NCI-H2196 (cell line): ENCODE data around the gene GP5.

Source experiments
- DNase-seq: peaks from one replicate; lab custom pipeline; 2025; ENCODE audit not compliant: unreplicated experiment; lab: John Stamatoyannopoulos, UW

Gene GP5

DNA sequence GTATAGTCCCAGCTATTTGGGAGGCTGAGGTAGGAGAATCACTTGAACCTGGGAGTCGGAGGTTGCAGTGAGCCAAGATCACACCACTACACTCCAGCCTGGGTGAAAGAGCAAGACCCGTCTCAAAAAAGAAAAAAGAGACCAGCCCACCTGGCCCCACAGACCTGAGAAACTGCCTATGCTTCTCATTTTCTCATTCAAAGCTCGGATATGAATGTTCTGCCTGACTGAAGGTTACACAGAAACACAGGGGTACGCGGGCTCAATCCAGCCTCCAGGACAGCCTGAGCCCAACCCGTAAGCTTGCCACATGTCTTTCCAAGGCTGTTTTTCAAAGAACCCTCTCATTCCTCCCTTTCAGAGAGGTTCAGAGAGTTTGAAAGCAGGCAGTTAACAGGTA is 19.8 kb downstream of the GP5 start:
- no peak for DNase-seq

DNA sequence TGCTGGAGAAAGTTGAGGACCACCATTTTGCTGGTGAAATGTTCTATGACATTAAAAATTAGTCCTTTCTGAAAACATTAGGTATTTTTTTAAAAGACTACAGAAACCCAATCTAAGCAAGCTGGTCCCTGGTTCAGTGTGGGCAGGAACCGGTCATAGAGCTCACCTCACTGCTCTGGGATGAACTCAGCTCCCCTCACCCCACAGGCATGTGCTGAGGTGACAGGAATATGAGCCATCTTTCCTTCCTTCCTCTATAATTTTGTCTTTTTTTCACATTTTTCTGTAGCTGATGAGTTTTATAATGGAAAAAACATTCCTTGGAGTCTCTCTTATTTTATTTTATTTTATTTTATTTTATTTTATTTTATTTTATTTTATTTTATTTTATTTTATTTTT is 21.4 kb downstream of the GP5 start:
- no peak for DNase-seq

DNA sequence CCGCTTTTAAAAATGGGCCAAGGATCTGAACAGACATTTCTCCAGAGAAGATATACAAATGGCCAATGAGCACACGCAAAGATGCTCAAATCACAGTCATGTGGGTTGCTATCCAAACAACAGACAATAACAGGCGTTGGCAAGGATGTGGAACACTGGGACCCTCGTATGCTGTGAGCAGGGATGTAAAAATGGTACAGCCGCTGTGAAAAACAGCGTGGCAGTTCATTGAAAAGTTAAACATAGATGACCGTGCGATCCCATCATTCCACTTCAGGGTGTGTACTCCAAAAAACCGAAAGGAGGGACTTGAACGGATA is 22.9 kb downstream of the GP5 start:
- no peak for DNase-seq

DNA sequence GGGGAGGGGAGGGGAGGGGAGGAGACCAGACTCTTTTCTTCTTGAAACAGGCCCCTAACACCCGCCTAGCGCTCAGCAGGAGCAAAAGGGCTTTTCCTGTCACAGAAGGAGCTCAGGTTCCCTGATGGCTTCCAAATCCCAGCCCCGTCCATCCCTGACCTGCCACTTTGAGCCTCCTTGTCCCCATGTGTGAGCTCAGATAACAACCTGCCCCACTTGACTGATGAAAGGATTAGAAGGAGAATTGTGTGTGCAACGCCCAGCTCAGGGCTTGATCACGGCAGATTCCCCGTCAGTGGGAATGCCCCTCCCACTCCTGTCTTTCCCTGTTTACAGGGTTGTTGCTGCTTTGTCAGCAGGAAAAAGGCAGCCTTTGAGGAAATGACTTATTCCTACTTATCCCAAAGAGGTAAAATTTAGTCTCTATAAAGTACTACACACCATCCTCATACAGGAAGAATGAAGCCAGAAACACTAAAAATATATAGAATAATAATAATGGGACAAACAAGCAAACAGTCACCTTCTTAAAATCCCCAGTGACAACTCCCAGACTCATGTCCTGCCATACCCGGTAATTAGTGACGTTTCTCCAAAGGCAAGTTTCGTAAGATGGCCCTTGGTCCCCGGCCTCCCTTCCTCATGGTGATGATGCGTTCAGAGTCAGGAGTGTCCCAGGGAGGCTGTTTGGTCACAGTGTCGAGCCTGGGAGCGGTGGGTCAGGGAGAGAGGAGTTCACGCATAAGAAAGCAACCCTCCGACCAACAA is 23.4 kb downstream of the GP5 start:
- no peak for DNase-seq

DNA sequence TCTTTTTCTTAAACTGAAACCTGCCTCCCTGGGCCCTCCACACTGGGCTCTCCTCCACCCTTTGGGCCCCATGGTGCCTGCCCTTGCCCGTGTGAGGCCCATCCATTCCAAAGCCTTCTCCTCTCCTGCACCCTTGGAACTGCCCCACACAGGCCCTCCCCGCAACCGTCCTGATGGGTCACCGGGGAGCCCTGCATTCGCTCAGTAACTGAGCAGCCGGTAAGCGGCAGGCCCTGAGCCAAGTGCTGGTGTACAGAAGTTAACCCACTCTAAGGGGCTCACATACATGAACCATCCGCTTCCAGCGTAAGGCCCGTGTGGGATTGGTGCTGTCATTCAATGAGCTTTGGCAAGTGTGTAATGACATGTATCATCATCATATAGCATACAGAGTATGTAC is 24.1 kb downstream of the GP5 start:
- no peak for DNase-seq

DNA sequence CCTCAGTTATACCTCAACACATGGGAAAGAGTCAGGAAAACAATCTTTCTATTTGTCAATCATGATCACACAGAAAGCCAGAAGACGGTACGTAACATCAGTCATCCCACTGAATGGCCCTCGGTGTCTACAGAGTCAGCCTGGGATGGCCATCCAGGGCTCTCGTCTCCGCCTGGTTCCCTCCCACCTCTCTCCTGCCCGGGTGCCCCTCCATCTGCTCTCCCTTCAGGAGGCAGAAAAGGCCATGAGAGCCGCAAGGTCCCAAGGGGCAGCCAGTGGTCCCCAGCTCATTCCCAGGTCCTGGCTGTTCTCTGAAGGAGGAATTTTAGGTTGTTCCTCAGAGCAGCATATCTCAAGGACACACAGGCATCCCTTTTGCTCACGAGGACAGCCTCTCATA is 25.2 kb downstream of the GP5 start:
- DNase-seq: no peak

DNA sequence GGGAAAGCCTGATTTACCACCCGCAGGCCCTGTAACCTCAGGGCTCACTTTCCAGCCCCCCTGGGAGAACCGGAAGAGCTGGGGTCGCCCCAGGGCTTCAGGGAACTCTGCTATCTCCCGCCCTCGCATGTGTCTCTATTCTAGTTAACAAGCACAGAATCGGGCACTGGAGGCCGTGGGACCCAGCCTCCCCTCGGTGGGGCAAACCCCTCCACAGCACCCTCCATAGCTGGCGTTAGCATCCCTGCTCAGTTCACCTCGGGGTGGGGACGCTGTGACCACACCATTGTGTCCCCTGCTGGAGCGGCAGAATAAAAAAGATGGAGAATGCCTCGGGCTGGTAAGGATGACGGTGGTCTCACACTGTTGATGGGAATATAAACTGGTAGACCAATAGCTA is 26.0 kb downstream of the GP5 start:
- DNase-seq: no peak

DNA sequence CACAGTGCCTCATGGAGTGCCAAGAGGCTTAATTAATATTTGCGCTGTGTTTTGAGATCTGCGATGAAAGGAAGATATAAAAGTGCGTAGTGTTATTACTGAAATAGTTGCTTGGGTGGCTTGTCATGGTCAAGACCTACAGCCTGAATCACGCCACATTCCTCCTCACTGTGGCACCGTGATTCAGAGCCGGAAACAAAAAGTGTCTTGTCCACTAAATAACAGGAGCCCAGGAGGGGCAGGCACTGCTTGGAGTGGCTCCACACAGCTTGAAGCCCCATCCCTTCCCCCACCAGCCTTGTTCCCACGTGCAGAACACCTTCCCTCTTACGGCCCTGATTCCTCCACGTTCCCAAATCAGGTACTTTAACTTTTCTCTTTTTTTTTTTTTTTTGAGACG is 28.3 kb downstream of the GP5 start:
- DNase-seq: no peak

DNA sequence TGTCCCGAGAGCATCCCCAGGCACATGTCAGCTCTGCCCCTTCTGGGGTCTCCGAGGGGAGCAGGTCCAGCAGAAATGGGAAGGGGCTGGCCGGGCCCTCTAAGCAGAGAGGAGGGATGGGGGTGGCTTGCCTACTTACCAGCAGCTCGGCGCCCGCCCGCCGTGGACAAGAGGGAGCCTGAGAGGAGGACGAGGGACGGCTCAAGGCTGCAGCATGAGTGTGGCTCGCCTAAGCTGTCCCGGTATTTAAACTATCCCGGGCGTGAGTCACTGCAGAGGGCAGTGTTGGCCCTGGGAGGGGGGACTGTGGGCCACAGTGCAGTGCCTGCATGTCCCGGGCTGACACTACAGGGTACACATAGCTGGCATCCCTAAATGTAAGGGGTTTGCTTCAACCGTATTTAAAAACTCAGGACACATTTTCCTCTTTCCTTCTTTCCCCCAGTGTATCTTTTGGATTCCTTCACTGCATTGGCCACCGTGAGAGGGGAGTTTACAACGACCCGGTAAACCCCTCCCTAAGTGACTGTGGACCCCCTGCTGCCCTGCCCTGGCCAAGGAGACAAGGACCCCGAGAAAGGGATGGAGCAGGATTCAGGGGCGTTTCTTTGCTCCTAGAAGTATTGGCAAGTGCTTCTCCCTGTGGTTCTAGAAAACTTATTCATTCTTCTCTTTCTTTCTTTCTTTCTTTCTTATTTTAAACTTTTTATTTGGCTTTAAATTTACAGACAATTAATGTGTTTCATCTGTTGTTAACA is 29.4 kb downstream of the GP5 start, which contains the start of gene LRRC15:
TSS of gene LRRC15 (minus strand) at position 222 of the 758 bp plus-strand sequence. CDS start 8,700 bp downstream, outside the sequence.
- no peak for DNase-seq

DNA sequence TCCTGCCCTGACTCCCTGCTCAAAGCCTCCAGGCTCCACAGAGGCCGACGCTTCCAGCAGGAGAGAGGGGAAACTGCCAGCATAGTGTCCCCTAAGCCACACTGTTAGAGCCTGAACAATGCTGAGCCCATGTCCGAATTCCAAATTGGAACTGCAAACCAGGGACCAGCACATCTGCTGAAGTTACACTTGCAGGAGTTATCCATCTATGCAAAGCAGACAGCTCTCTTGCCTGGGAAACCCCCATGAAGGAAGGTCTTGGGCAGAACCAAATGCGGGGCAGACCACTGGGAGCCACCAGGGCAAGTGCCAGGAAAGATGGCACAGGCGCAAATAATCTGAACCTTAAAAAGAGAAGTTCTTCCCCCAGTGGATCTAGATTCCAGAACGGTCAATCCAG is 30.1 kb downstream of the GP5 start:
- no peak for DNase-seq

DNA sequence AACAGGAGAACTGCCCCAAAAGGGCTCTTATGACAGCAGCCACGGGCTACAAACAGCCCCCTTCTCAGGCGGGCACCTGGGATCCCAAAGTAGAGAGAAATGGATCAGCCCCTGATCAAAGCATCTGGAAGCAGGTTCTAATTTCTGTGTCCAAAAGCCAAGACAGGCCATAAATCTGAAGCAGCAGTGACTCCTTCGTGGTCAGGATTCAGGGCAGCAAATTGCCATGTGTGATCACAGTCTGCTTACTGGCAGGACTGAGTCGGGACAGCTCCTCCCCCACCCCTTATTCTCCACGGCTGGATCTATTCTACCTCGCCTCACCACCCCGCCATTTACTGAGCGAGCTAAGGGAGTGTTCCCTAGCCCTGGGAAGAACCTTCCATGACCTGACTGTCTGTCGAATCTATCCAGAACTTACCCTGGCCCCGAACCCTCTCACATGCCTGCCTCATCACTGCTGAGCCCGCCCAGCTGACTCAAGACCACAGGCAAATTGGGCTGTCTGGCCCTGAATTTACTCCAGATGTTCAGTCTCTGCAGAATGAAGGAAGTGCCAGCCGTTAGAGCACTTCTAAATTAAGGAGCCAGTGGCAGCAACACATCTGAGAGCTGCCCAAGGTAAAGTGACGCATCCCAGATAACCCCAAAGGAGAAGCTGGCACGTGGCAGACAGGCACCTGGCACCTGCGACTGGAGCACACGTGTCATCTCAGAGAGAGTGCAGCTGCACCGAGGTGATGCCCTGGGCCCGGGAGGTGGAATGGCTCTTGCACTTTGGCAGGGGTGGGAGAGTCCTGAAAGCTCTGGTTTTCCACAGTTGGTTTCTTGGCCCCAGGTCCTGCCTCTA is 30.8 kb downstream of the GP5 start:
- DNase-seq: no peak

DNA sequence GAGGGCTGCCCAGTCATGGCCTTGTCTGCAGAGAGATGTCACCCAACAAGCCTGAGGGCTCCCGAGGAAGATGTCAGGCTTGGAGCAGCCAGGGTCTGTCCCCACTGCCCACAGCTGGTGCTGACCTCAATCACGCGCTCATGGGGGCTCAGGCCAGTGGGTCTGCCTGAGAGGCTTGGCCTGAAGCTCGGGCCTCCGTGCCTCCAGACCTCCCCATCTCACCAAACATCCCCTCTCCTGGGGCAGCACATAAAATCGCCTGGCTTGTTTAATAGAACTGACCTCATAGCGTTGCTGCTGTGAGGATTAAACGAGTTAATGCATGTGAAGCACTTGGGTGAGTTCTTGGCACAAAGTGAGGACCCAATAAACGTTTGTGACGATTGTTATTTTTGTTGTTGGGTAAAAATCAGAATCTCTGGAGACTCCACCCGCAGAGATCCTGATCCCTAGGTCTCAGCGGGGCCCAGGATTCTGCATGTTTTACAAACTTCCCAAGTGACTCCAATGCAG is 33.0 kb downstream of the GP5 start:
- DNase-seq: no peak

DNA sequence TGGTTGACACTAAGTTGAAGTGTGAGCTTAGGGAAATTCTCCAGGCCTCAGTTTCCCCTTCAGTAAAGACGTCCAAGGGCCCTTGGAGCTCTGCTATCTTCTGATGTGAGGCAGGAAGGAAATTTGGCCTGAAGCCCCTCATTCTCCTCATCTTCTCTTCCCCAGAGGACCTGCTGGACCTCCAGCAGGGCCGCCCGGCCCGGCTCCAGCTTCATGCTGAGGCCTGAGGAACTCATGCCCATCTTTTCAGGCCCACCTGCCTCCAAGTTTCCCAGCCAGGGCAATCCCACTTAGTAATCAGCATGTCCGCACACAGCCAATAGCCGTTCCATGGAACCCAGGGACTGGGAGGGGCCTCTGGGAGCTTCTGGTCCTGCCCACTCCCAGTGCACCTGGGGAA is 33.5 kb downstream of the GP5 start:
- no peak for DNase-seq

DNA sequence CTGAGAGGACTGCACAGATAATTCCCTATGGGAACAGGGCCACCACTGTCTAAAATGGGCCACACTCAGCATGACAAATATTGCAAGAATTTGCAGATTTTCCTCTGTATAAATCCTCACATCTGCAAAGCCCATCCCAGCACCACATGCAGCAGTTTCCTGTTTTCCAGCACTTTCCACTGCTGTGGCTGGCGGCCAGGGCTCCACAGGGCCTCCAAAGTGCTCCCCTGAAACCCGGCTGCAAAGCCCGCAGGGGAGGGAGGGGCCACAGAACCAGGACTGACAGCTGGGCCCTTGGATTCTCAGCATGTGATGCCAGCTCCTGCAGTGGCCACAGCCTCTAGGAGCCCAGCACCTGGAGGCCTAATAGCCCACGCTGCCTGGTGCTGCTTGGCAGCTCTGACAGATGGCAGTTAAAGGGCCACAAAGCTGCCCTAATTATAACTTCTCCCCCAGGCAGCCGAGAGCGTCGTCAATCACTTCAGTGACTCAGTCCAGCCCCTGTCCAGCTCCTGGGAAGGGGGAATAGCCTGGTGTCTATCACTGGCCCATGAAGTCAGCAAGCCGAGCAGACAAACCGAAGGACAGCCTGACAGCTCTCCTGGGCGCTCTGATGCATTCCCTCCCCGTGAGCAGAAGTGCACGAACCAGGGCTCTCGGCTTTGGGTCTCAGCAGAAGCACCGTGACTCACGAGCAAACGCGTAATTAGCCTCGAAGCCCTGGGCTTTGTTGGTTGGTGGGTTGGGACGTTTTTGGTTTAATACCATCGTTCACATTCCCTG is 34.2 kb downstream of the GP5 start:
- no peak for DNase-seq

DNA sequence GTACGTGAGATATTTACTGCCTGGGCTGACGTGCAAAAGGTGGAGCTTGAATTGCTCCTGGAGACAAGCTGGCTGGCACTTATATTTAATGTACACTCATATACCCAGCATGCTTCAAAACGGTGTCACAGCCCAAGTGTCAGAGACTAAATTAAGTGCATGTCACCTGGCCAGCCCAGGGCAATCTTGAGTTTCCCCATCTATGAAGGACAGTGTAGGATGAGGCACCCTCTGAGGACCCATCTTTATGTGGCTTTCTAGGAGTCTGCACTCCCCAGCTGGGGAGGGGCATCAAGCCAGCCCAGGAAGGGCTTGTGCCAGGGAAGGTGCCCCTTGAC is 34.8 kb downstream of the GP5 start:
- no peak for DNase-seq

DNA sequence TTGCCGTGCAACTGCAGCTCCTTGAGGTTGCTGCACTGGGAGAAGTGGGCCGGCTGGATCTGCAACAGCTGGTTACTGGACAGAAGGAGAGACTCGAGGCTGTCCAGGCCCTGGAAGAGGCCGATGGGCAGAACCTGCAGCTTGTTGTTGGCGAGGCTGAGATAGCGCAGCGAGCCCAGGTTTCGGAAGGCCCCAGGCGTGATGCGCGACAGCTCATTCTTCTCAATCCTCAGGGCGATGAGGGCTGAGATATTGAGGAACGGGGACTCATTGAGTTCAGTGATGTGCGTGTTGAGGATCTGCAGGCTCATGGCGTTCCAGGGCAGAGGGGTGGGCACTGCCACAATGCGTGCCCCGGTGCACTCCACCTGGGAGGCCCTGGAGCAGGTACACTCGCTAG is 38.5 kb downstream of the GP5 start:
- no peak for DNase-seq

DNA sequence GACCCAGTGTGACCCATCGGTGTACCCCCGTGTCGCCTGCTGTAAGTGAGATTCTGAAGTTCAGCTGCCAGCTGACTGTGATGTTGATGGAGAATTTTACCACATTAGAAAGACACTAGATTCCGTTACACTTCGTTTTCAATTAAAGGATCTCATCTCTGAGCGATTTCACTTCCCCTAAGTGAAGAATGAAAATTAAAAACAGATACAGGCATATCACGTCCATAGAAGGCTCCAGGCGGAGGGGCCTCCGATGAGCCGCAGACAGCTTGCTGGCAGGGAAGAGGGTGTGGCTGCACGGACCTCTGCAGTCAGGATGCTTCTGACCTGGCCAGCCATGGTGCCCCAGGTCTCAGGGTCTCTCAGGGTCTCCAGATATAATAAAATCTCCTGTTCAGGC is 41.4 kb downstream of the GP5 start:
- DNase-seq: no peak

DNA sequence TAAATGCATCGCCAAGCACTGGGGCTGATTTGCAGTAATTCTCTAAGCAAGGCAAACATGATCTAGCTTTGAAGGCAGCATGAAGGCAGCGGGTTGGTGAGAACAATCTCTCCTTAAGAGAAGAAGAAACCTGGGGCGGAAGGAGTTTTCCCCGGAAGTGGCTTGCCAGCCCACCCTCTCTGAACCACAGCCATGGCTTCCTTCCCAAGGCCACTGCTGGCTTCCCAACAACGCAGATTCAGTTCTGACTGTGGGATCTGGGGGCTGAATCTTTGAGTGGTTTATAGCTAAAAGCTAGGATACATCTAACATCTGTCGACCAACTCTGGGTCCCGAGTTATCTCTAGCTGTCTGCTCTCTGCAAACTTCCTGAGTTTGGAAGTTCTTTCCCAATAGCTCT is 43.7 kb downstream of the GP5 start:
- DNase-seq: no peak

DNA sequence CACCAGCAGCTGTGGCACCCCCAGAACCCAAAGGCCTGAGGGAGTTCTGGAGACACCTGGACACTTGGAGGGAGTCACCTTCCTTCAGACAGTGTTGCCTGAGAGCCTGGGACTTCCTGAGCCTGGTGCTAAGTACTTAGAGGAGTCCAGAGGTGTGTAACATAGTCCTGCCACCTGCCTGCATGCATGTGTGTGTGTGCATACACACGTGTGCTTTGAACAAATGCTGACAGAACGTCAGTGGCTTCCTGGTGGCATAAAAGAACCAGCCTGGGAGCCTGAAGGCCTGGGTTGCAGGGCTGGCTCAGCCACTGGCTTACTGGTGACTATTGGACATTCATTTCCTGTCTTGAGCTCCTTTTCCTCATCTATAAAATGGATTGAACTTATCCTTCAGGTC is 44.8 kb downstream of the GP5 start:
- DNase-seq: no peak

DNA sequence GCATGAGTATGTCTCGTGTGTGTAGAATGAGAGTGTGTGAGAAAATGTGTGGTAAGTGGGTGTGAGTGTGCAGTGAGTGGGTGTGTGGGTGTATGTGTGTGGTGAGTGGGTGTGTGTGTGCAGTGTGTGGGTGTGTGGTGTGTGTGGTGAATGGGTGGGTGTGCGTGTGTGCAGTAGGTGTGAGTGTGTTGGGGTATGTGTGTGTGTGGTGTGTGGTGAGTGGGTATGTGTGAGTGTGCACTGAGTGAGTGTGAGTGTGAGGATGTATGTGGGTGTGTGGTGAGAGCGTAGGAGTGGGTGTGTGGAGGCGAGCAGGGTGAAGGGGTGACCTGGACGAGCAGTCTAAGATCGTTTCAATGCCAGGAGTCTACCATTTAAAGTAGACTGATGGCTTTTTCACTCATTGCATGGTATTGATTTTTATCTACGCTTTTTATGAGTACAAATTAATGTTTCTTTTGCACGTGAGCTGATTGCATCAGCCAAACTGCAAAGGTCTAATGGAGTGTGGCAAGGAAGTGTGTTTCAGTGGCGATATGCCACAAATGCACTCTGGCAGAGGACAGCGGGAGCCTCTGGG is 46.3 kb downstream of the GP5 start:
- no peak for DNase-seq
